Measurements from ENCODE around the gene JMJD4. TPM values are rescaled to one million over a fixed set of nuclear protein-coding genes. Genes with fewer than 3 reads are reported as not detected.
A peak's percentile ranks its signal among the peaks of the same experiment; 100 is the strongest.

Gene JMJD4
- total and polyA plus RNA-seq, 4 donors = 10.6 to 14.4 (median 12.6) TPM

- intact Hi-C loops (cut with DNase I) = no loop called here
- DNase-seq = no peak
Measured at GRCh38 chr1:227740401-227740960, 5.4 kb upstream of the JMJD4 start.

GRCh38 chr1:227739636-227740035, 4.5 kb upstream of the JMJD4 start:
- ATAC-seq (ENCODE audit: low FRiP score) (no peak), DNase-seq (no peak)
- intact Hi-C loops (cut with DNase I) = loop anchor here in 1 of 2 donors (10.0 kb wide), 2 partner anchors 45 to 365 kb away; partner anchors contain the start of genes C1orf35 and MRPL55
- H3K4me3 ChIP-seq (ENCODE audit: low read length in 2 of 2) = no peak overlapping the region
- WGBS, 2 donors = 91% methylated on average over 7 of the region's 7 CpGs
- no peaks in the 10 kb centered on the region for H3K36me3 ChIP-seq (ENCODE audit: control insufficient read depth in 1 of 2, insufficient read depth in 2 of 2, low read length in 1 of 2)
- no peaks in the 10 kb centered on the region for H3K4me1 ChIP-seq (ENCODE audit: control insufficient read depth in 1 of 2, insufficient read depth in 2 of 2, low read length in 2 of 2)
- no peaks in the 10 kb centered on the region for H3K27me3 ChIP-seq (ENCODE audit: control insufficient read depth in 1 of 2, insufficient read depth in 2 of 2, low read length in 1 of 2)
- no peak overlapping the region for H3K27ac ChIP-seq (ENCODE audit: low read depth in 1 of 2, low read length in 2 of 2)
- H3K9me3 ChIP-seq (ENCODE audit: control insufficient read depth, low read length) = no peaks in the 10 kb centered on the region

More at GRCh38 chr1:227740401-227740960, 5.4 kb upstream of the JMJD4 start:
- H3K27me3 ChIP-seq (ENCODE audit: control insufficient read depth in 1 of 2, insufficient read depth in 2 of 2, low read length in 1 of 2) = no peaks in the 10 kb centered on the region
- no peaks in the 10 kb centered on the region for H3K36me3 ChIP-seq (ENCODE audit: control insufficient read depth in 1 of 2, insufficient read depth in 2 of 2, low read length in 1 of 2)
- H3K4me1 ChIP-seq (ENCODE audit: control insufficient read depth in 1 of 2, insufficient read depth in 2 of 2, low read length in 2 of 2) = no peaks in the 10 kb centered on the region
- H3K27ac ChIP-seq (ENCODE audit: low read depth in 1 of 2, low read length in 2 of 2) = no peak overlapping the region
- no peak overlapping the region for H3K4me3 ChIP-seq (ENCODE audit: low read length in 2 of 2)
- ATAC-seq (ENCODE audit: low FRiP score) = no peak
- WGBS, 2 donors = 79 to 81% methylated on average over 3 of the region's 3 CpGs
- H3K9me3 ChIP-seq (ENCODE audit: control insufficient read depth, low read length) = no peaks in the 10 kb centered on the region

DNA sequence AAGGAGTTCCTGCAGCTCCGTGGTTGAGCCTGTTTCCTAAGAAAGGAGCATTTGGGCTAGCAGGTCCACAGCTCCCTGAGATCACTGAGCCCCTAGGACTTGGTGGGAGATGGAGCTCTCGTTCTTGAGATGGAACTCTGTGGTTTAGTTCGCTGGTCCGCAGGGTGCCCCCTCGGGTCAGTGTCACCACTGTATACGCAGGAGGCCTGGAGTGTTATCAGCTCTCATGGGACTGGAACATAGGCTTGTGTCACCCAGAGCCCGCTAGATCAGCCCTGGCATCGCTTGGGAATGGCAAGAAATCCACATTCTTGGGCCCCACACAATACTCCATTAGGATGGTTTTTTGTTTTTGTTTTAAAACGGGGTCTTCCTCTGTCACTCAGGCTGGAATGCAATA, 3.7 kb upstream of the JMJD4 start:
- ATAC-seq (ENCODE audit: low FRiP score) (no peak), DNase-seq (no peak)
- Histone ChIP-seq H3K27me3 (ENCODE audit: control insufficient read depth in 1 of 2, insufficient read depth in 2 of 2, low read length in 1 of 2) (no peaks in the 10 kb centered on the region), H3K4me1 (ENCODE audit: control insufficient read depth in 1 of 2, insufficient read depth in 2 of 2, low read length in 2 of 2) (no peaks in the 10 kb centered on the region), H3K27ac (ENCODE audit: low read depth in 1 of 2, low read length in 2 of 2) (no peak overlapping the region), H3K36me3 (ENCODE audit: control insufficient read depth in 1 of 2, insufficient read depth in 2 of 2, low read length in 1 of 2) (no peaks in the 10 kb centered on the region), H3K4me3 (ENCODE audit: low read length in 2 of 2) (no peak overlapping the region), H3K9me3 (ENCODE audit: control insufficient read depth, low read length) (no peaks in the 10 kb centered on the region)
- 81 to 84% methylated on average over 9 of the region's 9 CpGs for WGBS, 2 donors
- intact Hi-C loops (cut with DNase I) = loop anchor here in 1 of 2 donors (10.0 kb wide), 2 partner anchors 46 to 366 kb away; partner anchors contain the start of genes C1orf35 and MRPL55

DNA sequence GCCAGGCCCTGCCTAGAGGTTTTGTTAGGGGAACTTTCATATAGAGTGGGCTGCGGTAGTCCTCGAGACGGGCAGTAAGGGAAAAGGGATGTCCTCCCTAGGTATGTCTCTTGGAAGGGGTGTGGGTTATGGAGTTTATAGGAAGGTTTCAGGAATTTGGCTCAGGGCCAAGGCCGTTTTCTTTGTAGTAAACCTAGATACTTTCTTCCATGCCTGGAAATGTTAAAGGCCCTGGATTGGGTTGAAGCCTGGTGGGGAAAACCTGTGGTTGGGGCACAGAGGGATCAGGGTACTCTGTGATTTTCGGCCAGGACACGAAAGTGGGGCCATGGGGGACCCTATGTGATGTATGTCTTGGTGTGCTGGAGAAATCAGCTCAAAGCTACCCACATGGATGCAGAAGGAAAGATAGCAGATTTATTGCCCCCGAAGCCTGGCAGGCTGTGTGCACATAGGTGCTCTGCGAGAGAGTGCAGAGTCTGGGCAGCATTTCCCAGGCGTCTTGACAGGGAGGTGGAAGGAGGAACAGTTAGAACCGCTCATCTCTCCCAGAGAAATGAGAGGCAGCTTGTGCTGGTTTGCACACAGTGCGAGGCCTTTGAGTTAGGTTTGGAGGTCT, 1.8 kb upstream of the JMJD4 start:
- H3K27ac ChIP-seq (ENCODE audit: low read depth in 1 of 2, low read length in 2 of 2) = no peak overlapping the region
- DNase-seq (no peak), ATAC-seq (ENCODE audit: low FRiP score) (no peak)
- H3K36me3 ChIP-seq (ENCODE audit: control insufficient read depth in 1 of 2, insufficient read depth in 2 of 2, low read length in 1 of 2) = peaks cover 0 to 2% of the 10 kb centered on the region in 2 donors
- 81 to 83% methylated on average over 11 of the region's 11 CpGs for WGBS, 2 donors
- H3K4me1 ChIP-seq (ENCODE audit: control insufficient read depth in 1 of 2, insufficient read depth in 2 of 2, low read length in 2 of 2) = no peaks in the 10 kb centered on the region
- H3K27me3 ChIP-seq (ENCODE audit: control insufficient read depth in 1 of 2, insufficient read depth in 2 of 2, low read length in 1 of 2) = no peaks in the 10 kb centered on the region
- intact Hi-C loops (cut with DNase I) = loop anchor here in 1 of 2 donors (10.0 kb wide), 2 partner anchors 48 to 368 kb away; partner anchors contain the start of genes C1orf35 and MRPL55
- H3K4me3 ChIP-seq (ENCODE audit: low read length in 2 of 2) = no peak overlapping the region
- no peaks in the 10 kb centered on the region for H3K9me3 ChIP-seq (ENCODE audit: control insufficient read depth, low read length)

GRCh38 chr1:227735539-227736285, 610 bp upstream of the JMJD4 start:
- intact Hi-C loops (cut with DNase I) = loop anchor here in 1 of 2 donors (10.0 kb wide), 2 partner anchors 49 to 369 kb away; partner anchors contain the start of genes C1orf35 and MRPL55
- no peaks in the 10 kb centered on the region for H3K4me1 ChIP-seq (ENCODE audit: control insufficient read depth in 1 of 2, insufficient read depth in 2 of 2, low read length in 2 of 2)
- peak overlapping the region in 1 of 2 donors; percentile 53 for H3K27ac ChIP-seq (ENCODE audit: low read depth in 1 of 2, low read length in 2 of 2)
- peak overlapping the region; percentile 64 to 73 for H3K4me3 ChIP-seq (ENCODE audit: low read length in 2 of 2)
- ATAC-seq (ENCODE audit: low FRiP score) = peak; percentile 69
- no peaks in the 10 kb centered on the region for H3K9me3 ChIP-seq (ENCODE audit: control insufficient read depth, low read length)
- peaks cover 0 to 2% of the 10 kb centered on the region in 2 donors for H3K36me3 ChIP-seq (ENCODE audit: control insufficient read depth in 1 of 2, insufficient read depth in 2 of 2, low read length in 1 of 2)
- no peaks in the 10 kb centered on the region for H3K27me3 ChIP-seq (ENCODE audit: control insufficient read depth in 1 of 2, insufficient read depth in 2 of 2, low read length in 1 of 2)
- 1% methylated on average over 27 to 31 of the region's 31 CpGs for WGBS, 2 donors
- no peak for DNase-seq

GRCh38 chr1:227734546-227734855, 601 bp downstream of the JMJD4 start:
- WGBS, 2 donors = 1 to 3% methylated on average over 10 of the region's 10 CpGs
- ATAC-seq (ENCODE audit: low FRiP score) (no peak), DNase-seq (no peak)
- no peak overlapping the region for H3K27ac ChIP-seq (ENCODE audit: low read depth in 1 of 2, low read length in 2 of 2)
- peak overlapping the region; percentile 64 to 71 for H3K4me3 ChIP-seq (ENCODE audit: low read length in 2 of 2)
- intact Hi-C loops (cut with DNase I) = loop anchor here in 1 of 2 donors (5.0 to 10.0 kb wide), 4 partner anchors 50 to 370 kb away; partner anchors contain the start of genes C1orf35, MRPL55 and ZNF678
- H3K4me1 ChIP-seq (ENCODE audit: control insufficient read depth in 1 of 2, insufficient read depth in 2 of 2, low read length in 2 of 2) = no peaks in the 10 kb centered on the region
- no peaks in the 10 kb centered on the region for H3K9me3 ChIP-seq (ENCODE audit: control insufficient read depth, low read length)
- peaks cover 0 to 2% of the 10 kb centered on the region in 2 donors for H3K36me3 ChIP-seq (ENCODE audit: control insufficient read depth in 1 of 2, insufficient read depth in 2 of 2, low read length in 1 of 2)
- no peaks in the 10 kb centered on the region for H3K27me3 ChIP-seq (ENCODE audit: control insufficient read depth in 1 of 2, insufficient read depth in 2 of 2, low read length in 1 of 2)

GRCh38 chr1:227733751-227734545, 1.2 kb downstream of the JMJD4 start:
- no peaks in the 10 kb centered on the region for H3K4me1 ChIP-seq (ENCODE audit: control insufficient read depth in 1 of 2, insufficient read depth in 2 of 2, low read length in 2 of 2)

GRCh38 chr1:227733309-227733705, 1.8 kb downstream of the JMJD4 start:
- DNase-seq (no peak), ATAC-seq (ENCODE audit: low FRiP score) (no peak)
- no peak overlapping the region for H3K27ac ChIP-seq (ENCODE audit: low read depth in 1 of 2, low read length in 2 of 2)
- no peaks in the 10 kb centered on the region for H3K4me1 ChIP-seq (ENCODE audit: control insufficient read depth in 1 of 2, insufficient read depth in 2 of 2, low read length in 2 of 2)
- intact Hi-C loops (cut with DNase I) = loop anchor here in 1 of 2 donors (5.0 to 10.0 kb wide), 4 partner anchors 51 to 371 kb away; partner anchors contain the start of genes C1orf35, MRPL55 and ZNF678
- H3K27me3 ChIP-seq (ENCODE audit: control insufficient read depth in 1 of 2, insufficient read depth in 2 of 2, low read length in 1 of 2) = no peaks in the 10 kb centered on the region
- H3K36me3 ChIP-seq (ENCODE audit: control insufficient read depth in 1 of 2, insufficient read depth in 2 of 2, low read length in 1 of 2) = peaks cover 0 to 2% of the 10 kb centered on the region in 2 donors
- WGBS, 2 donors = 92 to 94% methylated on average over 15 of the region's 15 CpGs
- no peaks in the 10 kb centered on the region for H3K9me3 ChIP-seq (ENCODE audit: control insufficient read depth, low read length)
- no peak overlapping the region for H3K4me3 ChIP-seq (ENCODE audit: low read length in 2 of 2)

More at GRCh38 chr1:227733751-227734545, 1.2 kb downstream of the JMJD4 start:
- peak overlapping the region in 1 of 2 donors; percentile 64 for H3K4me3 ChIP-seq (ENCODE audit: low read length in 2 of 2)
- H3K27me3 ChIP-seq (ENCODE audit: control insufficient read depth in 1 of 2, insufficient read depth in 2 of 2, low read length in 1 of 2) = no peaks in the 10 kb centered on the region
- intact Hi-C loops (cut with DNase I) = loop anchor here in 1 of 2 donors (5.0 to 10.0 kb wide), 4 partner anchors 51 to 371 kb away; partner anchors contain the start of genes C1orf35, MRPL55 and ZNF678
- no peaks in the 10 kb centered on the region for H3K9me3 ChIP-seq (ENCODE audit: control insufficient read depth, low read length)
- H3K27ac ChIP-seq (ENCODE audit: low read depth in 1 of 2, low read length in 2 of 2) = no peak overlapping the region
- DNase-seq = peak in 1 of 2 donors; percentile 71
- peaks cover 0 to 2% of the 10 kb centered on the region in 2 donors for H3K36me3 ChIP-seq (ENCODE audit: control insufficient read depth in 1 of 2, insufficient read depth in 2 of 2, low read length in 1 of 2)
- WGBS, 2 donors = 73% methylated on average over 24 of the region's 24 CpGs
- ATAC-seq (ENCODE audit: low FRiP score) = no peak

Measured in aorta (tissue), 5 donors.